Measurements from ENCODE around the gene MCTP1. TPM values are rescaled to one million over a fixed set of nuclear protein-coding genes. Genes with fewer than 3 reads are reported as not detected.

Gene MCTP1
- total RNA-seq, 4 donors from 2014 or later = 11.2 to 43.6 (median 16.8) TPM

DNA sequence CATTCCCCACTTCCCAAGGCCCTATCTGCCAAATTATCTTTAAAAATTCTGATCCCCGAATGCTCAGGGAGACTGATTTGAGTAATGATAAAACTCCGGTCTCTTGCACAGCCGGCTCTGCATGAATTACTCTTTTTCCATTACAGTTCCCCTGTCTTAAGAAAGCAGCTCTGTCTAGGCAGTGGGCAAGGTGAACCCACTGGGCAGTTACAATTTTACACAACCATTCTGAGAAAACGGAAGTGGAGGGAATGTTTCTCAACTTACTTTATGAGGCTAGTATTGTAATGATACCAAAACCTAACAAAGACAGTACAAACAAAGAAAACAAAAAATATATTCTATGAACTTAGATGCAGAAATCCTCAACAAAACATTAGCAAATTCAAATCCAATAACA is 100.0 kb downstream of the MCTP1 start:
- no peaks in the 10 kb centered on the region for H3K27me3 ChIP-seq
- DNase-seq (ENCODE audit: extremely low spot score) = no peak
- no peak overlapping the region for H3K4me3 ChIP-seq
- H3K4me1 ChIP-seq = no peaks in the 10 kb centered on the region
- WGBS = 85% methylated on average over 4 of the region's 4 CpGs
- H3K27ac ChIP-seq (replicated peaks in 1 of 4) = no peak overlapping the region
- no peaks in the 10 kb centered on the region for H3K36me3 ChIP-seq
- intact Hi-C loops (cut with DNase I) = no loop called here
- TF ChIP-seq POLR2A (IDR thresholded peaks at IDR 0.05; ENCODE audit: low read depth) (no peak), POLR2AphosphoS5 (IDR thresholded peaks at IDR 0.05) (no peak), EP300 (IDR thresholded peaks at IDR 0.05) (no peak)
- TF ChIP-seq, protein P1, sequence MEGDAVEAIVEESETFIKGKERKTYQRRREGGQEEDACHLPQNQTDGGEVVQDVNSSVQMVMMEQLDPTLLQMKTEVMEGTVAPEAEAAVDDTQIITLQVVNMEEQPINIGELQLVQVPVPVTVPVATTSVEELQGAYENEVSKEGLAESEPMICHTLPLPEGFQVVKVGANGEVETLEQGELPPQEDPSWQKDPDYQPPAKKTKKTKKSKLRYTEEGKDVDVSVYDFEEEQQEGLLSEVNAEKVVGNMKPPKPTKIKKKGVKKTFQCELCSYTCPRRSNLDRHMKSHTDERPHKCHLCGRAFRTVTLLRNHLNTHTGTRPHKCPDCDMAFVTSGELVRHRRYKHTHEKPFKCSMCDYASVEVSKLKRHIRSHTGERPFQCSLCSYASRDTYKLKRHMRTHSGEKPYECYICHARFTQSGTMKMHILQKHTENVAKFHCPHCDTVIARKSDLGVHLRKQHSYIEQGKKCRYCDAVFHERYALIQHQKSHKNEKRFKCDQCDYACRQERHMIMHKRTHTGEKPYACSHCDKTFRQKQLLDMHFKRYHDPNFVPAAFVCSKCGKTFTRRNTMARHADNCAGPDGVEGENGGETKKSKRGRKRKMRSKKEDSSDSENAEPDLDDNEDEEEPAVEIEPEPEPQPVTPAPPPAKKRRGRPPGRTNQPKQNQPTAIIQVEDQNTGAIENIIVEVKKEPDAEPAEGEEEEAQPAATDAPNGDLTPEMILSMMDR (IDR thresholded peaks at IDR 0.05) = no peak
- H3K9me3 ChIP-seq = peaks cover 0 to 10% (median 3%) of the 10 kb centered on the region in 4 donors

DNA sequence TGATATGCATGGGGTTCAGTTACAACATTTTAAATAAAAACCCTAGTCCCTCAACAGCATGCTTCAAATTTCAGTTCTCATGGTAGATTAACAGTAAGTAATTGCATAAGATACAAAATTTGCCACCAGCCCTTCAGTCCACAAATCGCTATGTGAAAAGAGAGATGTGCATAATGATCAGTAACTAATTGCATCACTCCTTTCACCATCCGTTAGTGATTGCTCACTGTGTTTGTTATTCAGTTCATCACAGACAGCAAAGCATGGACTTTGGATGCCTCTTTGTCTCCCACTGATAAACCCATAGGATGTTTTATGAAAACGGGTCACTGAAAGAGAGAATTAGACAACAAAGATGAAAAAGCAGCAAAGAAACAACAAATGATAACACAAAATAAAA is 103.2 kb downstream of the MCTP1 start:
- H3K27me3 ChIP-seq = no peaks in the 10 kb centered on the region
- no peak overlapping the region for H3K27ac ChIP-seq (replicated peaks in 1 of 4)
- no peak for DNase-seq (ENCODE audit: extremely low spot score)
- H3K4me3 ChIP-seq = no peak overlapping the region
- H3K9me3 ChIP-seq = peaks cover 0 to 9% (median 4%) of the 10 kb centered on the region in 4 donors
- intact Hi-C loops (cut with DNase I) = no loop called here
- H3K4me1 ChIP-seq = no peaks in the 10 kb centered on the region
- H3K36me3 ChIP-seq = no peaks in the 10 kb centered on the region
- TF ChIP-seq EP300 (IDR thresholded peaks at IDR 0.05) (no peak), POLR2A (IDR thresholded peaks at IDR 0.05; ENCODE audit: low read depth) (no peak), POLR2AphosphoS5 (IDR thresholded peaks at IDR 0.05) (no peak)
- TF ChIP-seq, protein P1 (IDR thresholded peaks at IDR 0.05) = no peak
- 78% methylated on average over 3 of the region's 3 CpGs for WGBS

DNA sequence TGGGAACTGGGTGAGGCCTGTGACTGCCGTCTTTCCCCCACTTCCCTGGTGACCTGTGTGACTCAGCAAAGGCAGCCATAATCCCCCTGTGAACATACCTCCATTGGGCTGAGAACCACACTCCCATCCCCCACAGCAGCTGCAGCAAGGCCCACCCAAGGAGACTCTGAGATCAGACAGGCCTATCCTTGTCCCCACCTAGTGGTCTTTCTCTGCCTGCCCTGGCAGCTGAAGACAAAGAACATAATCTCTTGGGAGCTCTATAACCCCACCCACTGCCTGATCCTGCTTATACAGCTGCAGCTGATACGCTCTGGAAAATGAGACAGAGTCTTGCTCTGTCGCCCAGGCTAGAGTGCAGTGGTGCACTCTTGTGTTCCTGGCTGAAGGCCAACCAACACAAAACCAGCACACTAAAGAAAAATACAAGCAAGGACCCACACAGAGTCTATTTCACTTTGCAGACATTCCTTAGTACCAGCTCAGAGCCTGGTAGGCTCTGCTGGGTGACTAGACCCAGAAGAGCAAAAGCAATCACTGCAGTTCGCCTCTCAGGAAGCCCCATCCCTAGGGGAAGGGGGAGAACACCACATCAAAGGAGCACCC is 106.7 kb downstream of the MCTP1 start:
- Histone ChIP-seq H3K9me3 (peaks cover 0 to 9% (median 4%) of the 10 kb centered on the region in 4 donors), H3K36me3 (no peaks in the 10 kb centered on the region), H3K4me3 (no peak overlapping the region), H3K4me1 (no peaks in the 10 kb centered on the region), H3K27me3 (no peaks in the 10 kb centered on the region), H3K27ac (replicated peaks in 1 of 4) (no peak overlapping the region)
- TF ChIP-seq POLR2AphosphoS5 (IDR thresholded peaks at IDR 0.05) (no peak), EP300 (IDR thresholded peaks at IDR 0.05) (no peak), POLR2A (IDR thresholded peaks at IDR 0.05; ENCODE audit: low read depth) (no peak)
- TF ChIP-seq, protein P1 (IDR thresholded peaks at IDR 0.05) = no peak
- intact Hi-C loops (cut with DNase I) = no loop called here
- no peak for DNase-seq (ENCODE audit: extremely low spot score)
- 44% methylated on average over 4 of the region's 4 CpGs for WGBS

DNA sequence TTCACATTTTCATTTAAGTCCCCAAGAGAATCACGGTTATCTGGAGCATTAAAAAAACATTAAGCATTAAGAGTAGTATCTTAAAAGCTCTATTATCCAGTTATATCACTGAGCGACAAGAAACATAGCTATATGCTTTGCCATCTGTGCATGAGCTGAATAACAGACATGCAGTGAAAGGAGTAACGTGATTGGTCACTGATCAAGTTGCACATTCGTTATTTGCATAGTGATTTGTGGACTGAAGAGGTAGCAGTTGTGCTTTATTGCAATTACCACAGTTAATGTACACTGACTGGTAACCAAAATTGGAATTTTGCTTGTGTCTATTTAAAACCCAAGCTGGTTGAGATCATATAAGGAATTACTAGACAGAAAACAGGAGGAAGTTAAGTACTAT is 107.4 kb downstream of the MCTP1 start:
- Histone ChIP-seq H3K27ac (replicated peaks in 1 of 4) (no peak overlapping the region), H3K9me3 (peaks cover 0 to 9% (median 4%) of the 10 kb centered on the region in 4 donors), H3K4me1 (no peaks in the 10 kb centered on the region), H3K4me3 (no peak overlapping the region), H3K36me3 (no peaks in the 10 kb centered on the region), H3K27me3 (no peaks in the 10 kb centered on the region)
- 84% methylated on average over 4 of the region's 4 CpGs for WGBS
- TF ChIP-seq, protein P1 (IDR thresholded peaks at IDR 0.05) = no peak
- TF ChIP-seq POLR2AphosphoS5 (IDR thresholded peaks at IDR 0.05) = no peak
- TF ChIP-seq EP300 (IDR thresholded peaks at IDR 0.05) = no peak
- intact Hi-C loops (cut with DNase I) = no loop called here
- DNase-seq (ENCODE audit: extremely low spot score) = no peak

DNA sequence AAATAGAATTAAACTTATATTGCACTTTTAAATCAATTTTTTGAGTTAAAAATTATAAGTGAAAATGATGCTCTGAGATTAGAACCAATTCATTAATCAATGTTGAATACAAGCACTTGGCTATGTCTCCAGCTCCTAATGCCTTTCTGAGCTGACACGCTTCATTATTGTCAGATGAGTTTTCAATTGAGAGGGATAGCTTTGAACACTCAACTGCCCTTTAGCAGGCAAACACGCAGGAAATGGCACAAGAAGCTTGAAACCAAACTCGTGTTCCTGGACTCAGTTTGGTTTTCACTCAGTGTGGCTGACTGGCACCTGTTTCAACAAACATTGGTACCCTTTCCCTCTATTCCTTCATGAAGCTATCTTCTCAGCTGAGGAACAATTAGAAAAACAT is 109.8 kb downstream of the MCTP1 start:
- TF ChIP-seq, protein P1 (IDR thresholded peaks at IDR 0.05) = no peak
- no peak for TF ChIP-seq EP300 (IDR thresholded peaks at IDR 0.05)
- TF ChIP-seq POLR2A (IDR thresholded peaks at IDR 0.05; ENCODE audit: low read depth) = no peak
- no peak for TF ChIP-seq POLR2AphosphoS5 (IDR thresholded peaks at IDR 0.05)
- Histone ChIP-seq H3K4me3 (no peak overlapping the region), H3K36me3 (no peaks in the 10 kb centered on the region), H3K9me3 (peaks cover 0 to 9% (median 4%) of the 10 kb centered on the region in 4 donors), H3K27me3 (no peaks in the 10 kb centered on the region), H3K27ac (replicated peaks in 1 of 4) (no peak overlapping the region), H3K4me1 (no peaks in the 10 kb centered on the region)
- no peak for DNase-seq (ENCODE audit: extremely low spot score)
- WGBS = 49% methylated on average over 3 of the region's 3 CpGs
- intact Hi-C loops (cut with DNase I) = no loop called here

Data from esophagus muscularis mucosa (tissue), 4 donors.